GM18867 (cell line): ENCODE data around the gene IPO11.
"Not testable (repeated sequence)": the region's sequence is repeated elsewhere in the genome, so short reads cannot be mapped to it uniquely, and the experiment has no call there.

Experiments used
- ATAC-seq: cut with Tn5 transposase; IDR thresholded peaks from one replicate; pipeline ENCODE4 v1.9.1; 2021; ENCODE audit warnings: mild to moderate bottlenecking, moderate library complexity; ENCODE audit not compliant: unreplicated experiment

Gene IPO11

DNA sequence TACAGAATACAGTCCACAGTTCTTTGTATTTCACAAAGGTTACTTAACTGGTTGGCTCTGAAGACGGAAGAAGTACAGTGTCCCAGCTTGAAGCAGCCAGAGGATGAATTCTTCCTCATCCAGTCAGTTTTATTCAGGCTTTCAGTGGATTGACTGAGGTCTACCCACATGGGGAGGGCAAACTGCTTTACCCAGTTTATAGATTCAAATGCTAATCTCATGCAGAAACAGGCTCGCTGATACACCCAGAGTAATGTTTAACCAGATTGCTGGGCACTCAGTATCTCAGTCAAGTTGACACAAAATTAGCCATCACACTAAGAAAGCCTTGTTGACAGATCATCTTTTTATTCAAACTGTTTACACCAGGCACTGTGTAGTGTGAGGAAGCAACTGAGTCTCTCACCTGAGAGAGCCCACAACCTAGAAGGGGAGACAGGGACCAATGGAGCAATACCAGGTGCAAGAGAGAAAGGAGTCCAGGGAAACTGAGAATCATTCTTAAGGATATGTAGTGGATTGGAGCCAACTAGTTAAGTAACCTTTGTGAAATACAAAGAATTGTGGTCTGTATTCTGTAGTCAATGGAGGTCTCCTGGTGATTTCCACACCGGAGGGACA is 181.9 kb downstream of the IPO11 start:
- no peak for ATAC-seq

DNA sequence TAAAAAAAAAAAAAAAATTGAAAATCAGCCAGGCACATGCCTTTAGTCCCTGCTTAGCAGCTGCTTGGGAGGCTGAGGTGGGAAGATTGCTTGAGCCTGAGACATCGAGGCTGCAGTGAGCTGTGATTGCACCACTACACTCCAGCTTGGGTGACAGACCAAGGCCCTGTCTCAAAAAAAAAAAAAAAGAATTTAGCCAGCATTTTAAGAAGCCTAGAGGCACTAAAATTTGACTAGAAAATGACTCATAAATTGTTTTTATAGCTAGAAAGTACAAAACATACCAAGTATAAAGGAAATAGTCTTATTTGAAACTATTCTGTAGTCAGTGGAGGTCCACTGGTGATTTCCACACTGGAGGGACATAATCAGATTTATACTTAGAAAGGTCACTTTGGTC is 183.5 kb downstream of the IPO11 start:
- ATAC-seq = no peak

DNA sequence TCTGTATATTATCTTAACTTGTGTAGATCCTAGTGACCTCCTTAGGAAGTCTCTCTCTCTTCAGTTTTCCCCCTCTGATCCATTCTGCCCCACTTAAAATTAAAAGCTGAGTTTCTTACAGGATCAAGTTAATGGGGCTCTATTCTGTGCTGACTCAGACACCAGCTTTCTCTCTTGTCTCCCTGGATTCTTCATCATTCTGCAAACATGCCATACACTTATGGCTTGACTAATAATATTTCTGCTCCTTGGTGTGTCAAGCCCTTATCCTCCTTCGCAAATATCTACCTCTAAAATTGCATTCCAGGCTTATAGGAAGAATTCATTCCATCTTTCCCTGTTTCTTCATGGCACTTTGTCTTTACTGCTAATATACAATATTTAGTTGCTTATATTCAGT is 184.1 kb downstream of the IPO11 start:
- ATAC-seq = no peak

DNA sequence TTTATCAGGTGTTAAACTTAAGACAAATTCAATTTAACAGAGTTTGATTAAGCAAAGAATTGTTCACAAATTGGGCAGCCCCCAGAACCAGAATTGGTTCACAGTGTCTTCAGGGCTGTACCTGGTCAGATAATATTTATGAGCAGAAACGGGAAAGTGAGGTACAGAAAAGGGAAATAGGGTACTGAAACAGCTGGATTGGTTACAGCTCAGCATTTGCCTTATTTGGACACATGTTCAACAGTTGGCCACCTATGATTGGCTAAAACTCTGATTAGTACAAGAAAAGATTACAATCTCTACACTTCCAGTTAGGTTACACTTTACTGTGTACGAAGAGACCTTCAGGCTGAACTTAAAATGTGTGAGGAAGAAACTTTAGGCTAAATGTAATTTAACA is 184.8 kb downstream of the IPO11 start:
- ATAC-seq = no peak

DNA sequence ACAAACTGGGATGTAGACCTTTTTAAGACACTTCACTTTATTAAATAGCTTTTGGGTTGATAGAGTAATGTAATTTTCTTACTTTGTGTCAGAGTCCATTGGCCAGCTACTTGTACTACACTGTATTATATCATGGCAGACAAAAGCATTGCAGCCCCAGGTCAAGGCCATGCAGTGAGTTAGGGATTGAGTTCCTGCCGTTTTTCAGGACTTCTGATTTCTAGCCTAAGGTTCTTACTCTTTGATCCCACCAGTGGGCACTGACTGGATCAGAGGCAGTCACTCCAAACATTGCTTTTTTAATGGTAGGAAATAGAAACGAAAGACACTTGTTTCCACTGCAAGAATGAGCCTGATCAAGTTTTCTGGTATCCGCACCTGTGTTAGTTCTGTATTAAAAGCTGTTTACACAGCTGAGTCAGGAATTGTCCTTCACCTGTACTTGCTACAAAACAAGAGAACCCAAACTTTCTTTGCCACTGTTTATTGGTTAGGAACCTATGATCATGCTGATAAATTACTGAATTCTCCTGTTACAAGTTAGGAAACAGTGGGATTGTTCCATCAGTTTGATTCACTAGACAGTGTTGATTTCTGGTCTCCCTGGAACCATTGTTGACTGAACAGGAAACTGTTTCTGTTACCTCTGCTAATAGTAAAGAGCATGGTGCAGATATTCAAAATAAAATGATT is 188.1 kb downstream of the IPO11 start:
- no peak for ATAC-seq

DNA sequence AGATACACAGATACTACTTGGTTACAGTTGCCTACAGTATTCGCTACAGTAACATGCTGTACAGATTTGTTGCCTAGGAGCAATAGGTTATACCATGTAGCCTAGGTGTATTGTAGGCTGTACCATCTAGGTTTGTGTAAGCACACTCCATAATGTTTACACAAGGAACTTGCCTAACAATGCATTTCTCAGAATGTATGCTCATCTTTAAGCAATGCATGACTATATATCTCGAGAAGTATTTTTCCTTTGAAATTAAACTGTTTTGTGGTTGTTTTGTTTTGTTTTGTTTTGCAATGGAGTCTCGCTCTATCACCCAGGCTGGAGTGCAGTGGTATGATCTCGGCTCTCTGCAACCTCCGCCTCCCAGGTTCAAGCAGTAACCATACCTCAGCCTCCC is 191.4 kb downstream of the IPO11 start:
- no peak for ATAC-seq

DNA sequence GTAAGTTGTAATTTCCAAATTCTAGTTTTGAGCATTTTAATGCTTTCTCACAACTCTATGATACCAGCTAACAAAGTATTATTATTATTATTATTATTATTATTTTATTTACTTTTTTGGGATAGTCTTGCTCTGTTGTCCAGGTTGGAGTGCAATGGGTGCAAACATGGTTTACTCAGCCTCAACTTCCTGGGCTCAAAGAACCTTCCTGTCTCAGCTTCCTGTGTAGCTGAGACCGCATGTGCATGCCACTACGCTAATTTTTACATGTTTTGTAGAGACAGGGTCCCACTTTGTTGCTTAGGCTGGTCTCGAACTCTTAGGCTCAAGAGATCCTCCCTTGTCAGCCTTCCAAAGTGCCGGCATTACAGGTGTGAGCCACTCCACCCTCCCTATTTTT is 193.1 kb downstream of the IPO11 start:
- no peak for ATAC-seq

DNA sequence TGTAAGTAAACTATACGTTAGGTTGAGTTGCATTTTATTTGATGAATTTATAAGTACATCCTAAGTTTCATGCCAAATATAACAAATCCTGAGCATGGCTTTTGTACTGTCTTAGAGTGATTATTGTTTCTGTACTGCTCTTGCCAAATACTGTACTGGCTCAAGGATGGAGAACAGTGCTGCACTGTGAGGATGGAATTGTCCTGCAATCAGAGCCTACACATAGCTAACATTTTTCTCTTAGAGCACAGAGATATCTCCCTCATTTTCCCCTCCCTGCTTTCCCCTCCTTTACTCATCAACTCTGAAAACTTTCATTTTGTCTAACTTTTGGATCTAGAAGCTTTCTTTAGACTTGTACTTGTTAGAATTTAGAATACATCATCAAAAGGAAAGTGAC is 194.3 kb downstream of the IPO11 start:
- ATAC-seq = no peak

DNA sequence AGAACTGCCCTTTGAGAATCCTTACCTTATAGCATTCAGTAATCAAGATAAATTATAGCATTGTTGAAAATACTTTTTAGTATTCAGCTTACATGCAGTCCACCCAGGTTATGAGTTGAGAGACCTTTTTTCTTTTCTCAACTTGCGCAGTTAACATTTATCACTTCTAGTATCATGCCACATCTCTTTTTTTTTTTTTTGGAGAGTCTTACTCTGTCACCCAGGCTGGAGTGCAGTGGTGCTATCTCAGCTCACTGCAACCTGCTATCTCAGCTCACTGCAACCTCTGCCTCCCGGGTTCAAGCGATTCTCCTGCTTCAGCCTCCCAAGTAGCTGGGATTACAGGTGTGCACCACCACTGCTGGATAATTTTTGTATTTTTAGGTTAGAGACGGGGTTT is 195.1 kb downstream of the IPO11 start:
- ATAC-seq = no peak

DNA sequence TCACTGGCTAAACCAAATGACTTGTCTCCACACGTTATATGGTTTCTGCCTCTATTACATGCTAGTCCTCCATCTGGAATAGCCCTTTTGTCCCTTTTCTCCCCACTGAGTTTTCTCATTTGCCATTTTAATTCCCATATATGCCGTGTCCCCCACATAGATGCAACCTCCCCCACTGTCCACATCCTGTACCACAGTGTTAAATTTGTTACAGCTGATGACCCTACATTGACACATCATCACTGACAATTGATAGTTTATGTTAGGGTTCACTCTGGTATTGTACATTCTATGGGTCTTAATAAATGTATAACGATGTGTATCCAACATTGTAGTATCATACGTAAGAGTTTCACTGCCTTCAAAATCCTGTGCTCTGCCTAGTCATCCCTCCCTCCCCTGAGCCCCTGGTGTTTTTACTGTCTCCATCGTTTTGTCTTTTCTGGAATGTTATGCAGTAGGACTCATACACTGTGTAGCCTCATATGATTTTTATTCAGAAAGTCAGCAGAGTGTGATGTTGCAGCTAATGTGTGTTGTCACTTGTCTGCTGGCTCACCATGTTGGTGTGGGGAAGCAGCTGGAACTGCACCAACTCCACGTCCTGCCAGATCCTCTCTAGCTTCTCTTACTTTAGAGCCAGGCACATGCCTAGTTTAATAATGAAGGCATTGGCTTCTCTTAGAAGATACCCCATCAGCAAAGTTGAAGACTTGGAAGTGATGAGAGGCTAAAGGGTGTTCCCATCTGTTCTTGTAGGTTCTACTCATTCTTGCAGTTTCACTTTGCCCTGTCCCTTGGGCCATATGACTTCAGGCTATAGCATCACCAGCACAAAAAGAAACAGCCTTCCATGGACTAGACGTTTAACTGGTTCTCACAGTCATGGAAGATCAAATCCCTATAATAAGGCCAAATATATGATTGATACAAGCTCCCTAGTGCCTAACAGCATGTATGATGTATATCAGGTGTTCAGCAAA is 196.3 kb downstream of the IPO11 start:
- ATAC-seq = no peak

DNA sequence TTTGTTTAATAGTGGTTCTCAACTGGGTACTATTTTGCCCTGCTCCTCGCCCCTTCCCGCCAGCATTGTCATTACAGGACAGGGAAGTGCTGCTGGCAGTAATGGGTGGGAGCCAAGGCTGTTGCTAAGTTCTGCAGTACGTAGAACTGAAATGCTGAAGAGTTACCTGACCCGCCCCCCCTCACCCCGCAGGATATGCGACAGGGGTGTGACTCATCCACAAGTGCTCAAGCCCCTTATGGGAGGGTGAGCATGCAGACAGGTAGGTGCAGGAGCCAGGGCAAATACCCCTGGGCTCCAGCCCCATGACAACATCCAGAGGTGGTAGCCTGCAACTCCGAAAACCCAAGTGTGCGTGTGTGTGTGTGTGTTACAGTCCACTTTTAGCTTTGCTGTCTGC is 201.8 kb downstream of the IPO11 start:
- ATAC-seq = no peak

DNA sequence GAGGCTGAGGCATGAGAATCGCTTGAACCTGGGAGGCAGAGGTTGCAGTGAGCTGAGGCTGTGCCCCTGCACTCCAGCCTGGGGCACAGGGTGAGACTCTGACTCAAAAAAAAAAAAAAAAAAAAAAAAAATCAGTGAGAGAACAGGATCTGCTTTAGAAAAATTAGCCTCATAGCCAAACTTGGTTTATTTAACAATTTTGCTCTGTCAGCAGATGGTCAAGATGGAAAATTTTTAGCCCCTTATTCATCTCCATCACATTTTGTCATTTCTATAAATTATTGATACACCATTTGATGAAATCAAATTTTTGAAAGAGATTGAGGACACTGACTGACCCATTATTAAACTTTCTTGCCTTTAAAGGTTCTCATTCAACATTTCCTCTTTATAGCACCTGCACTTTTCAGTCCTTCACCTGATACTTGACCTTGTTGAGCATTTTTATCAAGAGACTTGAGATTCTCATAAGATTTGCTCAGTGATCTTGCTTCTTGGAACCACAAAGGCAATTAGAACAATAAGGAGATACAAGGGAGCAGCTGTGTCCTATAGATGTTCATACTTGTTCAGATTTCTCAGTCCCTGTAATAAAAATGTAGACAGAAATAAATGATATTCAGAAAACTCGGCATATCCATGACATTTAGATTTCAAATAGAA is 204.2 kb downstream of the IPO11 start:
- ATAC-seq = no peak

DNA sequence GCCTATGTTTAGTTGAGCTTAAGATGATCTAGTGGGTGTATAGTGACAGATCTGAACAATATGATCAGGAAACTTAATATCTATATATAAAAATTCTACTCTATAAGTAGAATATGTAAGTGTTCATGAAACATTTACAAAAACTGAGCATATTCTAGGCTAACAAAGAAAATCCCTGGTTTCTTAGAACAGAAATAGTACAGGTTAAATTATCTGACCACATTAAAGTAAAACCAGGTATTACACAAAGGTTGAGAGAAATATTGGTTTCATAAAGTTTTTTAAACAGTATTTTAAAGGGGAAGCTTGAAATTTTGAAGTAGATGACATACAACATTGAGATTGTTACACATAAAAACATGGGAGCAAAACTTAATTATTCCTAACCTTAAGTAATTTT is 205.4 kb downstream of the IPO11 start:
- ATAC-seq = no peak

DNA sequence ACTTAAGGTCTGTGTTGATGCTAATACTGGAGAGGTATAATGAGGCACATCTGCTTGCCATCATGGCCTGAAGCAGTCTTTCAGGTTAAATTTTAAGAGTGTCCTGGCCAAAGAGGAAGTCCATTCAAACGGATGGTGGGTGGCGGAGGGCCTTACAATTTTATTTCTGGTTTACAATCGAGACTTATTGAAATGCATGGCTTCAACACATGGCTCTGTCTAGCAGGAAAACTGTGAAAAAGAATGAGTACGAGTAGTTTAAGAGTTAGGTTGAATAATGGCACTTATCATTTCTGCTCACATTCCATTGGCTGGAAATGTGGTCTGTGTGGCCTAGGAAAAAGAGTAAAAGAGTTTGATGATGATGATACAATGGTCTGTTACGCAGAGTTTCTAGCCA is 208.2 kb downstream of the IPO11 start:
- no peak for ATAC-seq

DNA sequence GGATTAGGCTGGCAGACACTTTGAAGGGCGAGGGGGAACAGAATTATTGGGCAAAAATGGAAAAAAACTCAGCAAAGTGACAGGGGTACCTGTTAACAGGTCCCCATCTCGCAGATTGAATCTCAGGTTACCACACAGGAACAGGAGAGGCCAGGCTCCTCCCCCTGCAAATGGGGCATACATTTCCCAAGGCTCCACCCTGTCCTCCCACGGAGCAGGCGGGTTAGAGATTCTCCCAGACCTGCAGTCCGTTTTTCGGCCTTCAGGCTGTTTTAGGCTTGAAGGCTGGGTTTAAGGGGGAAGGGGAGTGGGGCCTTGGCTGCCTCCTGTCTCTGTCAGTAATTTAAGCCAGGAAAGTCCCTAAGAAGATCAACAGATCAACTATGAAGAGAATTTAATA is 208.7 kb downstream of the IPO11 start:
- no peak for ATAC-seq

DNA sequence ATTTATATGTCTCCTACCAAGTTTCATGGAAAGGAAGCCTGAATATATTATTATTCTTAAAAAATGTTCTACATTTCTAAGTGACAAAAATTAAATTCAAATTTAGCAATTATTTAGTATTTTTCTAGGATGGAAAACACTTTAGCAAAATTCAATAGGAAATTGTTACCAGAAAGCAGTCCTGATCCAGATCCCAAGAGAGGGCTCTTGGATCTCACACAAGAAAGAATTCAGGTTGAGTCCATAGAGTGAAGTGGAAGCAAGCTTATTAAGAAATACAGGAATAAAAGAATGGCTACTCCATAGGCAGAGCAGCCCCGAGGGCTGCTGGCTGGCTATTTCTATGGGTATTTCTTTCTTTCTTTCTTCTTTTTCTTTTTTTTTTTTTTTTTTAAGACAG is 210.7 kb downstream of the IPO11 start:
- no peak for ATAC-seq

DNA sequence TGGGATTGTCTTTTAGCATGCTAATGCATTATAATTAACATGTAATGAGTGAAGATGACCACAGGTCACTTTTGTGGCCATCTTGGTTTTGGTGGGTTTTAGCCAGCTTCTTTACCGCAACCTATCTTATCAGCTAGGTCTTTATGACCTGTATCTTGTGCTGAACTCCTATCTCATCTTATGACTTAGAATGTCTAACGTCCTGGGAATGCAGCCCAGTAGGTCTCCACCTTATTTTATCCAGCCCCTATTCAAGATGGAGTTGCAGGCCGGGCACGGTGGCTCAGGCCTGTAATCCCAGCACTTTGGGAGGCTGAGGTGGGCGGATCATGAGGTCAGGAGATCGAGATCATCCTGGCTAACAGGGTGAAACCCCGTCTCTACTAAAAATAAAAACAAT is 211.9 kb downstream of the IPO11 start:
- not testable (repeated sequence) for ATAC-seq

DNA sequence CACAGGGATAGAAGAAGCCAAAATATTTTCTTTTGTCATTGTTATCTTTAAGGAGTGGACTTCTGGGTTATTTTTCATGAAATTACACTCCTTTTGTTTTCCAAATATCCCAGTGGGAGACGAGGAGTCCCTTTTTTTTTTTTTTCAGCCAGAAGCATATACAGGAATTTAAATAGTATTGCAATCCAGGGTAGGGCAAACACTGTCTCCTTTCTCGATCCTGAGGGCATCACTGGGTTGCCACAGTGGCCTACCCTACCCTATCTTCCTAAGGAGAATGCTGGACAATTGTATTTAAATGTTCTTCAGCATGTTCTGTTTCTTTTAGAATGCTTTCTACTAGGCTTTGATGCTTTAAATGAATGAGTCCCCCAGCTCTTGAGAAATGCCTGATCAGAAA is 214.0 kb downstream of the IPO11 start:
- ATAC-seq = no peak

DNA sequence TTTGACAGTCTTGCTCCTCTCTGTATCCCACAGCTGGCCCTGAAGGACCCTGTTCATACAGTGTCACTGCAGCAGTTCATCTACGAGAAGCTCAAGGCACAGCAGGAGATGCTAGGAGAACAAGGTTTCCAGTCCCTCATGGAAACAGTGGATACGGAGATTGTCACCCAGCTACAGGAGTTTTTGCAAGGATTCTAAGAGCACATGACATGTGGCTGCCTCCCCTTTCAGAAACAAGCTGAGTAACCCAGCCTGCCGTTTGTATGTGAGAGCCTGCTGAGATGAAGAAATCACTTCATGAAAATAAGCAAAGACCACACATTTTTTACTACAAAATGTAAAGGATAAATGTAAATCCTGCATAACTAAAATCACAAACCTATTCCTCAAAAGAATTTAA is 214.6 kb downstream of the IPO11 start:
- no peak for ATAC-seq

DNA sequence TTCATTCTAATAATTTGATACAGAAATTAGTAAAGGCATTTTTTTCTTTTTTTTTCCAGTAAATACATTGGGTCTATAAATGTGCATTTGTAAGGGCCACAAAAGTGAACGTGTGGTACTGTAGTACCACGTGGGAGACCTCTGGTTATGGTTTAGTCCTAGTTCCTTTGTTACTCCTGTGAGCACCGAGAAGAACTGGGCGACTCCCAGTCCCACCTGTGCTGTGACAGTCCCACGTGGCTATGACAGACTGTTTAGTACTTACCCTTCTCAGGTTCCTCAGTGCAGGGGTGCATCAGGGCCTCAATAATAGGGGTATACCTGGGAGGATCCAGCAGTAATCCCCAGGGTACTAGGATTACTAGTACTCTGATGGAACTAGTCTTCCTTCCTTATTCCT is 215.3 kb downstream of the IPO11 start:
- no peak for ATAC-seq

DNA sequence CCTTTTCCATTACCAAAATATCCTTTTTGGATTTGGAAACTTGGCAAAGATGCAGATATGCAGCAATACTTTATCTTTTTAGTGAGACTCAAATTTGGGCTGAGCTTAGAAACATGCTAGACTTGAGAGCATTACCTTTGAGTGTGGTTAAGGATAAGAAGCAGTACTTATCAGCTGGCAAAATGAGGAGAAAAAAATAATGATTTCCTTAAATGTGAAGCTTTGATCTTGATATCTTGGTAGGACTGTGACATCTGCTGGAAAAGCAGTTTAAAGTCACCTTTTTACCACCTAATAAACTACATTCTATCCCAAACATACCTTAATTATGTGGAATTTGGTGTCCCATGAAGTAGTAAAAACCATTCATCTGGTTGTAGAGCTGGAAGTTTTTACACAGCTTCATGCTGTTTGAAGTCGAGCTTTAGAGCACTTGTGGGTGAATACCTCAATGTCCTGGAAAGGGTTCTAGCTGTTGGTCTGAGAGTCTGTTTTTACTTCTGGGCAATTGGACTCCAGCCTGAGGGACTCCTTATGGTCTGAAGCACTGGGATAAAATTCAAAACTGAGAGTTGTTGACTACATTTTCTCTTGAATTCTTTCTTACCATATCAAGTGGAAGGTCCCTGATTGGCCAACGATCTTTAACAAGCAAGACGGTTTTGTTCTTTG is 219.5 kb downstream of the IPO11 start:
- no peak for ATAC-seq
